PFSK-1 (cell line): ENCODE data around the gene OR5AP2. TPM values are rescaled to one million over a fixed set of nuclear protein-coding genes. Genes with fewer than 3 reads are reported as not detected.

Source experiments
- FOXP2 ChIP-seq: optimal IDR thresholded peaks from 2 replicates; pipeline ENCODE3; 2011; ENCODE audit warnings: borderline replicate concordance, control low read depth, inconsistent platforms; ENCODE audit not compliant: insufficient read depth; ENCODE audit errors: extremely low read length, extremely low read depth
- POLR2AphosphoS5 ChIP-seq: IDR thresholded peaks from 2 replicates; pipeline ENCODE4 v1.6.1; 2012; ENCODE audit warnings: low read depth, mild to moderate bottlenecking, control low read depth, low read length, moderate library complexity
- SIN3A ChIP-seq: IDR thresholded peaks from 2 replicates; pipeline ENCODE4 v1.6.1; 2012; ENCODE audit warnings: mild to moderate bottlenecking, low read length, moderate library complexity, borderline replicate concordance; ENCODE audit not compliant: insufficient read depth
- TAF1 ChIP-seq: IDR thresholded peaks from 2 replicates; pipeline ENCODE4 v1.6.1; 2012; ENCODE audit warnings: low read length, control low read depth, borderline replicate concordance; ENCODE audit not compliant: insufficient read depth
- polyA plus RNA-seq: library from polyadenylated mRNA; unstranded; fragments of >200 nt; gene quantifications from one replicate; pipeline ENCODE4 v1.2.1, GENCODE V29; 2012; ENCODE audit warnings: low read depth, missing spikeins; ENCODE audit not compliant: insufficient read length
- TF ChIP-seq, protein P1 (sequence below), 2 experiments: IDR thresholded peaks; 2 replicates each; pipeline versions ENCODE4 v1.6.1 to v1.8.0; 2011 to 2012; ENCODE audit warnings: low read depth in 2 of 2, low read length in 2 of 2, control low read depth in 1 of 2, inconsistent platforms in 1 of 2, mild to moderate bottlenecking in 1 of 2, moderate library complexity in 1 of 2; ENCODE audit not compliant: insufficient read depth in 1 of 2

The OR5AP2 gene
- not detected for polyA plus RNA-seq

DNA sequence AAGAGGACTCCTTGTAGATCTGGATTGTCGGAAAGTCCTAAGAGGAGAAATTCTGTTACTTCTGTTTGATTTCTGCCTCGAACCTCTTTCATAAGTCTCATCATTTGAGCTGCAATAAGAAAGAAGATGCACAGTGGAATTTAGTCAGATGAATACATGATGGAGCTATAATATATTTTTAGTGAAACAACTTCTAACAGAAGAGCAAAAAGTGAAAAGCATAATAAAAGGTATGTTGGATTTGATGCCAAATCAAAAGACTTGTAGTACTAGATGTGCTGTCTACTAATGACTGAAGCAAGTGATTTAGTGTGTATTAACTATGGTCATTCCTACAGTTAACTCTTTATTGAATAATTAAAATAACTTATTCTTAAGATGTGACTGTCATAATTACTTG lies at the start of gene OR5AP2:
TSS of gene OR5AP2 (minus strand) at position 101 of the 400 bp plus-strand sequence. CDS start at position 101, 0 bp downstream.
- TF ChIP-seq TAF1 = no peak
- TF ChIP-seq FOXP2 = no peak
- no peak for TF ChIP-seq SIN3A
- TF ChIP-seq POLR2AphosphoS5 = no peak
- TF ChIP-seq, protein P1, sequence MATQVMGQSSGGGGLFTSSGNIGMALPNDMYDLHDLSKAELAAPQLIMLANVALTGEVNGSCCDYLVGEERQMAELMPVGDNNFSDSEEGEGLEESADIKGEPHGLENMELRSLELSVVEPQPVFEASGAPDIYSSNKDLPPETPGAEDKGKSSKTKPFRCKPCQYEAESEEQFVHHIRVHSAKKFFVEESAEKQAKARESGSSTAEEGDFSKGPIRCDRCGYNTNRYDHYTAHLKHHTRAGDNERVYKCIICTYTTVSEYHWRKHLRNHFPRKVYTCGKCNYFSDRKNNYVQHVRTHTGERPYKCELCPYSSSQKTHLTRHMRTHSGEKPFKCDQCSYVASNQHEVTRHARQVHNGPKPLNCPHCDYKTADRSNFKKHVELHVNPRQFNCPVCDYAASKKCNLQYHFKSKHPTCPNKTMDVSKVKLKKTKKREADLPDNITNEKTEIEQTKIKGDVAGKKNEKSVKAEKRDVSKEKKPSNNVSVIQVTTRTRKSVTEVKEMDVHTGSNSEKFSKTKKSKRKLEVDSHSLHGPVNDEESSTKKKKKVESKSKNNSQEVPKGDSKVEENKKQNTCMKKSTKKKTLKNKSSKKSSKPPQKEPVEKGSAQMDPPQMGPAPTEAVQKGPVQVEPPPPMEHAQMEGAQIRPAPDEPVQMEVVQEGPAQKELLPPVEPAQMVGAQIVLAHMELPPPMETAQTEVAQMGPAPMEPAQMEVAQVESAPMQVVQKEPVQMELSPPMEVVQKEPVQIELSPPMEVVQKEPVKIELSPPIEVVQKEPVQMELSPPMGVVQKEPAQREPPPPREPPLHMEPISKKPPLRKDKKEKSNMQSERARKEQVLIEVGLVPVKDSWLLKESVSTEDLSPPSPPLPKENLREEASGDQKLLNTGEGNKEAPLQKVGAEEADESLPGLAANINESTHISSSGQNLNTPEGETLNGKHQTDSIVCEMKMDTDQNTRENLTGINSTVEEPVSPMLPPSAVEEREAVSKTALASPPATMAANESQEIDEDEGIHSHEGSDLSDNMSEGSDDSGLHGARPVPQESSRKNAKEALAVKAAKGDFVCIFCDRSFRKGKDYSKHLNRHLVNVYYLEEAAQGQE (IDR thresholded peaks at IDR 0.05; ENCODE audit: insufficient read depth in 1 of 2, low read depth in 2 of 2, low read length in 2 of 2) = no peak

DNA sequence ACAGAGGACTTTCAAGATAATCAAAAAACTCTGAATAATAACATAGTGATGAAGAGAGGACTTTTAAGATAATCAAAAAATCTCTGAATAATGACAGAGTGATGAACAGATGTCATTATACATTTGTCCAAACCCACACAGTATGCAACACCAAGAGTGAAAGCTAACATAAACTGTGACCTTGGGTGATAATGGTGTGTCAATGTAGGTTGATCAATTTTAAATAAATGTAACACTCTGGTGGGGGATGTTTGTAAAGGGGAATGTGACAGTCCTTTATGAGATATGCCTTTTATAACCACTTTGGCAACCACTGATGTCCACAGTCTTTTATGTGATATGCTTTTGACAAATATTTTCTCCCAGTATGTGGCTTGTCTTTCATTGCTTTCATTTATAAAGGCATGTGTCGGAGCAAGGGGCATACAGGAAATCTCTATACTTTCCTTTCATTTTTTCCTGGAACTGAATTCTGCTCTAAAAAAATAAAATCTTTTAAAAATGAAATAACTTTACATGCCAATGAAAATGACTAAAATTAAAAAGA lies 46.4 kb upstream of the OR5AP2 start:
- TF ChIP-seq POLR2AphosphoS5 = no peak
- TF ChIP-seq TAF1 = no peak
- TF ChIP-seq FOXP2 = no peak
- TF ChIP-seq, protein P1 (IDR thresholded peaks at IDR 0.05; ENCODE audit: insufficient read depth in 1 of 2, low read depth in 2 of 2, low read length in 2 of 2) = no peak
- no peak for TF ChIP-seq SIN3A

DNA sequence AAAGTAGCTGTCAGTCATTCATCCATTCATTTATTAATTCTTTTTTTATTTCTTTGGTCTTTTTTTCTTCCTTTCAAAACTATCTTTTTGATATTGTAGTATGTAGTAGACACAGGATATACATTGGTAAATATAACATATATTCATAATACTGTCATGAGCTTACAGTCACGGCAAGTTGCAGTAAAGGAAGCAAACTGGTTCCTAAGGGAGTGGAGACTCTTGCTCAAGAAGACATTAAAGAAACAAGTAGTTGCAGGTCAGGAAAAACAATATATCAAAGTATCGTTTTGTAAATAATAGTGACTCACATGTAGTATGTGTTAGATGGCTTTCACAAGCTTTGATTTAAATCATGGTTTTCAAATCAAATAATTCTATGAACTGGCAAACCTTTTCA lies 28.7 kb upstream of the OR5AP2 start:
- no peak for TF ChIP-seq POLR2AphosphoS5
- TF ChIP-seq FOXP2 = no peak
- no peak for TF ChIP-seq SIN3A
- TF ChIP-seq, protein P1 (IDR thresholded peaks at IDR 0.05; ENCODE audit: insufficient read depth in 1 of 2, low read depth in 2 of 2, low read length in 2 of 2) = no peak
- no peak for TF ChIP-seq TAF1

DNA sequence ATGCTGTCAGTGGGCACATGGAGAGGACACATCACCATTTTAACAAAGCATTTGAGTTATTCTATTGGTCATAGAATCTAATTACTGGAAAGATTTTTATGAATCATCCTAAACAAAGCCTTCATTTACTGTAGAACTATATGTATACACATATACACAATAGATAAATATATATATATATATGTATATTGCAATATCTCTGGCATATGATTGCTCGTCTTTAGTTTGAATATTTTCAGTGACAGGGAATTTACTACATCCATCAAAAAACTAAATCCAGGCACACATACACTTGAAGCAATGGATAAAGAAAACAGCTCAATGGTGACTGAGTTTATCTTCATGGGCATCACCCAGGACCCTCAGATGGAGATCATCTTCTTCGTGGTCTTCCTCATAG lies 21.1 kb upstream of the OR5AP2 start, which contains the start of gene OR5AR1:
TSS of gene OR5AR1 (plus strand) at position 301 of the 400 bp plus-strand sequence. CDS start at position 301, 0 bp downstream.
- TF ChIP-seq FOXP2 = no peak
- no peak for TF ChIP-seq TAF1
- TF ChIP-seq POLR2AphosphoS5 = no peak
- TF ChIP-seq SIN3A = no peak
- TF ChIP-seq, protein P1 (IDR thresholded peaks at IDR 0.05; ENCODE audit: insufficient read depth in 1 of 2, low read depth in 2 of 2, low read length in 2 of 2) = no peak

DNA sequence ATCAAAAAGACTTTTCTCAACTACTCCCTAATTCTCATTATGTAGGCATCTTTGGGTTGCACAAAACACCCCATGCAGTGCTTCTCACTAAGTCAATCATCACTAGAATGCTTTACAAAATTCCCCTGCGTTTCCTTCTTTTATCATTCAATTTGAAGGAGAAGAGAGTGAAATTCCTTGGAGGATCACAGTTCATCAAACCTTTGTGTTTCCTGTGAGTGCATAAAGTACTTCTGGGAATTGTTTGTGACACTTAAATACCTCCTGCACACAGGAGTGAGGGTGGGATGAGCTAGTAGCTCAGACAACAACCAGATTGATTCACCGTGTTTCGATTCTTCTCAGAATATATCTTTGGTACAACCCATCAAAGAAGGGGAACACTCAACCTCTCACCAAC lies 17.5 kb upstream of the OR5AP2 start:
- no peak for TF ChIP-seq POLR2AphosphoS5
- TF ChIP-seq SIN3A = no peak
- no peak for TF ChIP-seq TAF1
- TF ChIP-seq, protein P1 (IDR thresholded peaks at IDR 0.05; ENCODE audit: insufficient read depth in 1 of 2, low read depth in 2 of 2, low read length in 2 of 2) = no peak
- no peak for TF ChIP-seq FOXP2
